Adrenal gland (tissue), 5 donors: ENCODE data around the gene ISG20.

Source experiments
- CTCF ChIP-seq, 6 experiments: fragments of 450-650 bp in 4 of 6; fragments of 200-600 bp in 2 of 6; sonication (generic) in 1 of 6; IDR thresholded peaks; 1 replicate in 5 of 6; 2 replicates in 1 of 6; pipeline versions ENCODE4 v1.5.1 to v1.8.0; 2016 to 2021; ENCODE audit warnings: antibody characterized with exemption in 6 of 6, mild to moderate bottlenecking in 2 of 6, moderate library complexity in 1 of 6
- POLR2A ChIP-seq, 2 donors: fragments of 450-650 bp; IDR thresholded peaks; one replicate each; pipeline ENCODE4 v1.6.1; 2017; ENCODE audit warnings: antibody characterized with exemption in 2 of 2, mild to moderate bottlenecking in 2 of 2, moderate library complexity in 1 of 2
- donor health status: DM: no; HTN: no; CAD: no.

DNA sequence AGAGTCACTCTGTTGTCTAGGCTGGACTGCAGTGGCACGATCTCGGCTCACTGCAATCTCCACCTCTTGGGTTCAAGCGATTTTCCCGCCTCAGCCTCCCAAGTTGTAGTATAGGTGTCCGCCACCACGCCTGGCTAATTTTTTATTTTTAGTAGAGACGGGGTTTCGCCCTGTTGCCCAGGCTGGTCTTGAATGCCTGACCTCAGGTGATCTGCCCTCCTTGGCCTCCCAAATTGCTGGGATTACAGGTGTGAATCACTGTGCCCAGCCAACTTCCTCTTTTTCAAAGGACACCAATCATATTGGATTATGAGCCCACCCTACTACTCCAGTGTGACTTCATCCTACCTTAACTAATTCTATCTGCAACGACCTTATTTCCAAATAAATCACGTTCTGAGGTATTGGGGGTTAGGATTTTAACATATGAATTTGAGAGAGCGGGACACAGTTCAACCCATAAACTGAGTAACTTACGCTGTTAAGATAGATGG lies 3.2 kb downstream of the ISG20 start:
- TF ChIP-seq CTCF (IDR thresholded peaks at IDR 0.05) = no peak
- TF ChIP-seq POLR2A (IDR thresholded peaks at IDR 0.05) = no peak
